Coronary artery (tissue), 2 donors: ENCODE data around the gene HECTD1.

Source experiments
- DNase-seq: peaks from one replicate; pipeline ENCODE4 v3.0.0-alpha.2; 2017; ENCODE audit warnings: low spot score
- H3K27ac ChIP-seq, 2 donors: fragments of 200-600 bp; sonication (generic); one replicate each; pipeline ENCODE4 v1.5.1; 2016 to 2019
- H3K4me3 ChIP-seq: fragments of 200-600 bp; sonication (generic); 2 replicates; pipeline ENCODE4 v1.5.1; 2016; ENCODE audit warnings: mild to moderate bottlenecking, moderate library complexity
- CTCF ChIP-seq: fragments of 200-600 bp; sonication (generic); IDR thresholded peaks from one replicate; pipeline ENCODE4 v1.5.1; 2019; ENCODE audit warnings: antibody characterized with exemption

Gene HECTD1

GRCh38 chr14:31223331-31223730, 15.7 kb upstream of the HECTD1 start:
- no peak for DNase-seq
- Histone ChIP-seq H3K27ac (no peak overlapping the region), H3K4me3 (no peak overlapping the region)
- TF ChIP-seq CTCF, result no peak

DNA sequence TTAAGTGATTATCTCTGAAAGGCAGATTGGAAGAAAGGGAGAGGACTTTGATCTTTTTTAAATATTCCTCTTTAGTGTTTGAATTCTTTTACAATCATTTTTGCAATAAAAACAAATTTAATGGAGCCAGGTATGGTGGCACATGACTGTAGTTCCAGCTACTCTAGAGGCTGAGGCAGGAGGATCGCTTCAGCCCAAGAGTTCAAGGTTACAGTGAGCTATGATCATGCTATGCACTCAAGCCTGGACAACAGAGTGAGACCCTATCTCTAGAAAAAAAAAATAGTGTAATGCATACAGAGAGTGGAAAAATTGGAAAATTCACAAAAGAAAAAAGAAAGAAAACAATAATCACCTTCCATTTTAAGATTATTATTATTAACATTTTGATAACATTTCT, 15.2 kb upstream of the HECTD1 start:
- no peak for TF ChIP-seq CTCF
- no peak for DNase-seq
- H3K27ac ChIP-seq, result no peak overlapping the region
- no peak overlapping the region for H3K4me3 ChIP-seq

- TF ChIP-seq CTCF, result no peak
- Histone ChIP-seq H3K27ac (no peak overlapping the region), H3K4me3 (no peak overlapping the region)
- no peak for DNase-seq
These were observed 13.7 kb upstream of the HECTD1 start for GRCh38 chr14:31221266-31221665.

DNA sequence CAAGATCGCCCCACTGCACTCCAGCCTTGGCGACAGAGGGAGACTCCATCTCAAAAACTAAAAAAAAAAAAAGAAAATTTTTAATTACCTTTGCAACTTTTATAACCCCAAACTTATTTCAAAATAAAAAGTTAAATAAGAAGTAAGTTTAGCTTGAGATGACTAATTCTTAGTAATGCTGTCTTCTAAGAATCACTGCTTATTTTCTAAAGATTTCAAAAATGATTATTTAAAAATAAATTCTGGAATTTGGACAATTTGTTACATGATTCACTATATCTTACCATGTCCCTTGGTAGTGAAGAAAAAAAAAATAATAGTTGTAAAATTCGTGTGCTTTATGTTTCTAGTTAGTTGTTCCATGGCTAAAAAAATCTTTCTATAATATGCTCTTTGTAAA, 11.6 kb upstream of the HECTD1 start:
- TF ChIP-seq CTCF, result no peak
- H3K27ac ChIP-seq, result no peak overlapping the region

GRCh38 chr14:31216359-31216758, 8.8 kb upstream of the HECTD1 start:
- no peak for TF ChIP-seq CTCF
- H3K27ac ChIP-seq, result no peak overlapping the region
- no peak for DNase-seq
- H3K4me3 ChIP-seq, result no peak overlapping the region

More for the DNA sequence above, 11.6 kb upstream of the HECTD1 start:
- H3K4me3 ChIP-seq, result no peak overlapping the region
- DNase-seq, result no peak

DNA sequence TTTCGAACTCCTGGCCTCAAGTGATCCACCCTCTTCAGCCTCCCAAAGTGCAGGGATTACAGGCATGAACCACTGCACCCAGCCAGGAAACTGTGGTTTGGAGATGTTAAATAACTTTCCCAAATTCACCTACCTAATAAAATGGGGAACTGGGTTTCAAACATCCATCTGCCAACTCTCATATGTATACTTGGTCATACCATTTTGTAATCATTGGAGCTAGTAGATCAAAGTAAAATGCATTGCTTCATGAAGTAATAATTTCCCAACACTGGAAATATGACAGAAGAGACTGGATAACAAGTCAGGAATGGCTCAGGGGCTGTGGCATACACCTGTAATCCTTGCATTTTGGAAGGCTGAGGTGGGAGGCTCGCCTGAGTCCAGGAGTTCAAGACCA, 5.3 kb upstream of the HECTD1 start:
- Histone ChIP-seq H3K27ac (no peak overlapping the region), H3K4me3 (no peak overlapping the region)
- no peak for TF ChIP-seq CTCF
- no peak for DNase-seq

- no peak overlapping the region for H3K27ac ChIP-seq
- TF ChIP-seq CTCF, result no peak
- DNase-seq, result no peak
These were observed 2.0 kb upstream of the HECTD1 start for GRCh38 chr14:31209605-31210004.

More at GRCh38 chr14:31209605-31210004, 2.0 kb upstream of the HECTD1 start:
- no peak overlapping the region for H3K4me3 ChIP-seq
